ENCODE measurements around the gene PKNOX2. TPM values are rescaled to one million over a fixed set of nuclear protein-coding genes. Genes with fewer than 3 reads are reported as not detected.

The PKNOX2 gene
- total and polyA plus RNA-seq, 2 of the 4 experiments (the other 2 are of a cell fraction), result 0.72 to 2.3 TPM

DNA sequence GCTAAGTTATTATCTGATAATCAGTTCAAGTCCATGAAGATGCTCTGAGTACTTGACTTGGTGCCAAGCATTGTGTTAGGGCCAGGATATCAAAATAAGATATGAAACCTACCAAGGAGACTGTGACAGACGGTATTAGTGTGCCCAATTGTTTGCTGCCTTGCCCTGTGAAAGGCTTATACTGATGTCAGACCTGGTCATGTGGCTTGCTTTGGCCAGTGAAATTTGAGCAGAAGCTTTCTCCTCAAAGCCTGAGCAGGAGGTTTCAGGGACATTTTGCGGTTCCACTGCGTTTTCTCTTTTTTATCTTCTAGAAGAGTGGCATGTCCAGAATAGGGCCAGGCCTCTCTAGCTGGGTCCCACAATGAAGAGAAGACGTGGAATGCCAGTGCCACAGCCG is 15.8 kb upstream of the PKNOX2 start:
- BruUV-seq (replicated peaks), result no TSS peak

More for the DNA sequence above, 15.8 kb upstream of the PKNOX2 start:
- intact Hi-C loops (cut with micrococcal nuclease), result no loop called here
- no peak overlapping the region for H2BK20ac ChIP-seq (ENCODE audit: low read depth, low read length)
- dilution Hi-C loops (cut with HindIII; ENCODE audit: low sequenced_read_pairs, unreplicated experiment), result no loop called here
- H3K9me3 ChIP-seq (ENCODE audit: control insufficient read depth, insufficient read depth, low read length), result no peaks in the 10 kb centered on the region; the same call in 1 of the 2 replicates
- H3K9ac ChIP-seq (ENCODE audit: low read depth, low read length), result no peak overlapping the region
- 72% methylated on average over 3 of the region's 5 CpGs; no CpG with 5 or more reads in 1 of the 2 experiments for WGBS, 2 experiments (ENCODE audit: extremely low coverage in 2 of 2, insufficient read length in 1 of 2)
- no peak overlapping the region for H2AK9ac ChIP-seq (replicated peaks; ENCODE audit: low read depth, low read length, poor library complexity)
- H2AFZ ChIP-seq (replicated peaks; ENCODE audit: low read length, poor library complexity), result no peak overlapping the region
- no peak overlapping the region for H4K8ac ChIP-seq (ENCODE audit: low read depth in 2 of 2, low read length in 2 of 2)
- H4K5ac ChIP-seq (ENCODE audit: low read depth, low read length), result no peak overlapping the region
- no peak overlapping the region for H3K27ac ChIP-seq (ENCODE audit: insufficient read depth, low read length)
- H3K18ac ChIP-seq (ENCODE audit: low read depth, low read length), result no peak overlapping the region
- H3K79me1 ChIP-seq (ENCODE audit: low read depth in 1 of 2, low read length in 2 of 2), result no peaks in the 10 kb centered on the region
- no peaks in the 10 kb centered on the region for H3K4me1 ChIP-seq (ENCODE audit: control insufficient read depth, insufficient read depth, low read length)
- H3K23ac ChIP-seq (ENCODE audit: low read depth, low read length), result no peak overlapping the region
- no peak overlapping the region for H3K56ac ChIP-seq (ENCODE audit: extremely low read depth, insufficient read depth, low read length)
- H2AK5ac ChIP-seq (ENCODE audit: low read depth, low read length), result no peak overlapping the region
- DNase-seq (no peak), ATAC-seq (ENCODE audit: low read depth) (no peak)
- no peaks in the 10 kb centered on the region for H3K36me3 ChIP-seq (ENCODE audit: control insufficient read depth, insufficient read depth, low read length)
- POLR2A ChIA-PET (ENCODE audit: unreplicated experiment), result no interaction called here
- in situ Hi-C loops (cut with MboI; ENCODE audit: low sequenced_read_pairs), result loop anchor here (10.0 kb wide), 1 partner anchor 174 kb away; no protein-coding TSS in a partner anchor
- H4K20me1 ChIP-seq (ENCODE audit: insufficient read depth, low read length), result no peaks in the 10 kb centered on the region
- no peak overlapping the region for H3K14ac ChIP-seq (replicated peaks; ENCODE audit: low read depth, low read length)
- H3K9me1 ChIP-seq (ENCODE audit: insufficient read depth, low read length), result no peaks in the 10 kb centered on the region
- no peak overlapping the region for H3K4me3 ChIP-seq (ENCODE audit: insufficient read depth, low read depth, low read length)
- no peak overlapping the region for H2BK120ac ChIP-seq (ENCODE audit: low read depth, low read length)
- H4K91ac ChIP-seq (ENCODE audit: insufficient read depth, low read depth, low read length), result no peak overlapping the region
- no peak overlapping the region for H2BK5ac ChIP-seq (ENCODE audit: low read depth, low read length, poor library complexity, severe bottlenecking)
- peak; percentile 46; the same call in 1 of the 2 replicates for TF ChIP-seq USF2 (IDR thresholded peaks at IDR 0.05; ENCODE audit: low read depth, low read length)
- TF ChIP-seq CEBPB (IDR thresholded peaks at IDR 0.05; ENCODE audit: low read depth, low read length), result no peak
- H3K4ac ChIP-seq (ENCODE audit: low read depth, low read length), result no peak overlapping the region
- H3K4me2 ChIP-seq (ENCODE audit: low read depth, low read length), result no peak overlapping the region
- no peak overlapping the region for H2BK15ac ChIP-seq (ENCODE audit: low read depth, low read length)
- H3K27me3 ChIP-seq (ENCODE audit: control insufficient read depth, insufficient read depth, low read length), result peaks cover 28% of the 10 kb centered on the region
- CTCF ChIA-PET, result no interaction called here

All from IMR-90 (cell line).